Stimulated activated CD8-positive, alpha-beta memory T cell treated with anti-CD3 and anti-CD28 coated beads, Interleukin-4, amount 100 ng/mL, for 48 hours (primary cell): ENCODE measurements around the gene KRTCAP2.

Experiments used
- DNase-seq: peaks from one replicate; pipeline ENCODE4 v3.0.0-alpha.2; 2020

The KRTCAP2 gene

GRCh38 chr1:155181371-155182051 is 8.4 kb upstream of the KRTCAP2 start:
- no peak for DNase-seq

- peak; percentile 6 for DNase-seq
Measured at GRCh38 chr1:155179112-155180031, 6.3 kb upstream of the KRTCAP2 start.

DNA sequence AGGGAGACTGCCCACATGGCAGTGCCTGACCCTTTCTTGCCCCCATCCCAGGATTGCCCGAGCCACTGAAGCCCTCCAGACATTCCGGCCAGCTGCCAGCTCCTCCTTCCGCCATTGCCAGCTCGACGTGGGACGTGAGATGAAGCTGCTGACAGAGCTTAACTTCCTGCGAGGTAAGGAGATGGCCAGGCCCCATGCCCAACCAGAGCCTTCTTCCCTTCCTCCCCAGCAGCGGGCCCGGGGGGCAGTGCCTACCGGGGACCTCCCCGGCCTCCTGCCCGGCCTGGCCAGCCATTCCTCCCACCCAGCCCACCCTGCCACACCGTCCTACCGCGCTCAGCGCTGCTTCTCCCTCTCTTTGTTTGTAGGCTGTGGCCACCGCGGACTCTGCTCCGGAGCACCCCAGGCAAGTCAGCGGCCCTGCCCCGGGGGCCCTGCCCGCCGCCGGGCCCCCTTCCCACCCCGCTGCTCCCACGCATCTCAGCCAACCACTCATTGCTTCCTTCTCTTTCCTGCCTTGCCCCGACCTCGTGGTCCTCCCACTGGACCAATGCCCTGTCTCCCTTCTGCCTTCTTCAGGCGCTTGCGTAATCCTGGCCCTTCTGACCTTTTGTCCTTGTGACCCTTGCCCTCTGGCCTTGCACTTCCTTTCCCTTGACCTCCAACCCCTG is 5.5 kb upstream of the KRTCAP2 start:
- DNase-seq, result peak; percentile 16

- DNase-seq, result peak; percentile 18
Measured at GRCh38 chr1:155177918-155178281, 4.8 kb upstream of the KRTCAP2 start.

DNA sequence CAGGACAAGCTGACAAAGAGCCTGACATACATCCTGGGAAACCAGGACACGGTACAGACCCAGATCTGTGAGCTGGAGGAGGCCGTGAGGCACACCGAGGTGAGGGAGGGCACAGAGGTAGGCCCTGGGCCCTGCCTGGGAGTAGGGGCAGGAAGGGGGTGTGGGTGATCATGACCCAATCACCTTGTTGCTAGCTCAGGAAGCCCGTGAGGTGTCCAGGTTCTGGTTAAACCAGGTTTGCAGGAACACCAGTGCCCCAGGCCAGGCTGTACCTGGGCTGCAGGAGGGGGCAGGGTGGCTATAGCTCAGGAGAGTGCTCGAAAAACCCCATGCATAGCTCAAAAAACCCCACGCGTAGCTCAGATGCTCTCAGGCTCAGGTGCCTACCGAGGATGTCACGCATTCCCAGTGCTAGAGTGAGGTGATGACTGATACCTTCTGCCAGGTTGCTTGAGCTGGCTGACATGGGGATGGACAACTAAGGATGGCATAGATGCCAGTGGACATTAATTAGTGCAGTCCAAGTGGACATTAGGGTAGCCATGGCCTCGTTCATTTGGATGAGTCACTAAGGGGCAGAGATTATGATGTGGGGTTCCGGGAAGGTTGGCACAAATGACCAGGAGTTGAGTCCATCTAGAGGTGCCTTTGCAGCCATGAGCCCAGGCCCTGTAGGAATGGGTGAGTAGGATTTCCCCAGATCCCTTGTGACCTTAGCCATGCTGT is 4.3 kb upstream of the KRTCAP2 start:
- DNase-seq, result peak; percentile 17

- peak; percentile 96 for DNase-seq
Measured at GRCh38 chr1:155176544-155177071, 3.5 kb upstream of the KRTCAP2 start.

- peak; percentile 57 for DNase-seq
Measured at GRCh38 chr1:155175927-155176371, 2.8 kb upstream of the KRTCAP2 start.

GRCh38 chr1:155175281-155175926 is 2.3 kb upstream of the KRTCAP2 start:
- peak; percentile 24 for DNase-seq

GRCh38 chr1:155174324-155175280 is 1.5 kb upstream of the KRTCAP2 start:
- peak; percentile 69 for DNase-seq

- peak; percentile 85 for DNase-seq
Measured at GRCh38 chr1:155173478-155174323, 597 bp upstream of the KRTCAP2 start, which contains the start of gene TRIM46. TSS of gene TRIM46 (plus strand) at chr1:155173849. CDS start at chr1:155173967, 118 bp downstream.

GRCh38 chr1:155171836-155172731 is 1.0 kb downstream of the KRTCAP2 start:
- peak; percentile 23 for DNase-seq

DNA sequence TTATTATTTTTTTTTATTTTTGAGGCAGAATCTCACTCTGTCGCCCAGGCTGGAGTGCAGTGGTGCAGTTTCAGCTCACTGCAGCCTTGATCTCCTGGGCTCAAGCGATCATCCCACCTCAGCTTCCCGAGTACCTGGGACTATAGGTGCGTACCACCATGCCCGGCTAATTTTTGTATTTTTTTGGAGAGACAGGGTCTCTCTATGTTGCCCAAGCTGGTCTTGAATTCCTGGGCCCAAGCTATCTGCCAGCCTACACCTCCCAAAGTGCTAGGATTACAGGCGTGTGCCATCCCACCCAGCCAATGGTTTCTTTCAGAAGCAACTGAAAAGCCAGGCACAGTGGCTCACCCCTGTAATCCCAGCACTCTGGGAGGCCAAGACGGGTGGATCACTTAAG is 2.3 kb downstream of the KRTCAP2 start:
- DNase-seq, result peak; percentile 18

DNA sequence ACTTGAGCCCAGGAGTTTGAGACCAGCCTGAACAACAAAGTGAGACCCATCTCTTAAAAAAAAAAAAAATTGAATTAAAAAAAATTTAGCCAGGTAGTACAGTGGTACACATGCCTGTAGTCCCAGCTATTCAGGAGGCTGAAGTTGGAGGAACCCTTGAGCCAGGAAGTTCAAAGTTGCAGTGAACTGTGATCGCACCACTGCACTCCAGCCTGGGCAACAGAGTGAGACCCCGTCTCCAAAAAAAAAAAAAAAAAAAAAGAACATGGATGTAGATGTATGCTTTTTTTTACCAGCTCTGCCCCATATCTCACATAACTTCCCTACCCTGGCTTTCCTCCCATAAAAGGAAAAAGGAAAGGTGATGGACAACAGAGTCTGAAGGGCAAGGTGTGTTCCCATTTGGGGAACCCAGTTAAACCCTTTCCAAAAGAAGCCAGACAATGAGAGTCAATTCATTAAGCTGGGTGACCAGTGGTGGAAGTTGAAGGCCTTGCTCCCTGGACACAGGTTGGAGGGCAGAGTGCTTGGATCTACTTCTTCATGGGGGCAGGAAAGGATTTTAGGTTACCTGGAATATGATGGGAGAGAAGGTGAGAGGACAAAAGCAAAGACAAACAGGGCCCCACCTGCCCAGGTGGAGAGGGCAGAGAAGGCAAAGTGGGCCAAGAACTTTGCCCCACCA is 2.9 kb downstream of the KRTCAP2 start:
- peak; percentile 7 for DNase-seq

- peak; percentile 18 for DNase-seq
Measured at GRCh38 chr1:155169541-155169940, 3.6 kb downstream of the KRTCAP2 start.

DNA sequence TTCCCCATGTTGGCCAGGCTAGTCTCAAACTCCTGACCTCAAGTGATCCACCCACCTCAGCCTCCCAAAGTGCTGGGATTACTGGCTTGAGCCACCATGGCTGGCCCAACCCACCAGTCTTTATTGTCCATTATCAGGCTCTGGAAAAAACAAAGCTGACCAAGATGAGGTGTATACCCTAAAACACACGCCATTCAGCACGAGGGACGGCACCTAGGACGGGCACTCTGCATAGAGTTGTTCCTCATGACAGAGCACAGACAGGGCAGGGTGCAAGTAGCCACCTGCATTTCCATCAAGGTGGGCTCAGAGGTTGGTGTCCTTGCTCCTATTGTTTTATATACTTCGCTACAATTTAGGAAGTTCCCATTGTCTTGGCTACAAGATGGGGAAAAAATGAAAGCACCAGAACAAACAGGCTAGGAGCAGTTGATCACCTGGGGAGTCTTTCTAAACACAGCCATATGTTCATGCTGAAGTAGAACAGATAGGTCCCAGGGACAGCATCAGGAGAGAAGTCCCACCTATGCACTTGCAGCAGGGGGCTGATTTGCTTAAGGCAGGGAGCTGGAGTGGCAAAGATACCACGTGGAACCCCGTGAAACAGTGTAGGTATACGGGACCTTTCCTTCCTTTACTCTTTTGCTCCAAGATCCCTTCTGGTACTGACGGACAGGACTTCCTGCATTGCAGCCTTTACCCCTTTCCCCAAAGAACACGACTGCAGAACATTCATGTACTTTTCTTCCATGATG is 4.5 kb downstream of the KRTCAP2 start:
- no peak for DNase-seq

GRCh38 chr1:155168105-155168445 is 5.0 kb downstream of the KRTCAP2 start:
- peak; percentile 13 for DNase-seq
